Measurements from ENCODE around the gene APBB2.
A peak's percentile ranks its signal among the peaks of the same experiment; 100 is the strongest.
"Not testable (repeated sequence)": the region's sequence is repeated elsewhere in the genome, so short reads cannot be mapped to it uniquely, and the experiment has no call there.

APBB2 gene

DNA sequence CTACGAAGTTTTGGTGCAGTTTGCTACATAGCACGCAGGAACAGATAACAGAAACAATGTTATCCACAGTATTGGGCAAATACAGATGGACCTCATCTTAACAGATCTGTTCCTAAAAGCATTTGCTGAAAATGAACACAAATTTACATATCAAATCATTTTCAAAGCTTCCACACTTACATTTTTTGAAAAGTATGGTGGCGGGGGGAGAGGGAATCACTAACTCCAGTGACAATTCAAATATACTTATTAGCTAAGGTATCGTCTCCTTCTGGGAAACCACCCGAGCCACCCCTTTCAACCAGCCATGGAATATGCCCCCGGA is 289.6 kb downstream of the APBB2 start:
- H3K4me3 ChIP-seq (replicated peaks; ENCODE audit: low read depth, low read length): no peak overlapping the region
- no peak for DNase-seq (ENCODE audit: extremely low read depth, low read depth)
- TF ChIP-seq, protein P1, sequence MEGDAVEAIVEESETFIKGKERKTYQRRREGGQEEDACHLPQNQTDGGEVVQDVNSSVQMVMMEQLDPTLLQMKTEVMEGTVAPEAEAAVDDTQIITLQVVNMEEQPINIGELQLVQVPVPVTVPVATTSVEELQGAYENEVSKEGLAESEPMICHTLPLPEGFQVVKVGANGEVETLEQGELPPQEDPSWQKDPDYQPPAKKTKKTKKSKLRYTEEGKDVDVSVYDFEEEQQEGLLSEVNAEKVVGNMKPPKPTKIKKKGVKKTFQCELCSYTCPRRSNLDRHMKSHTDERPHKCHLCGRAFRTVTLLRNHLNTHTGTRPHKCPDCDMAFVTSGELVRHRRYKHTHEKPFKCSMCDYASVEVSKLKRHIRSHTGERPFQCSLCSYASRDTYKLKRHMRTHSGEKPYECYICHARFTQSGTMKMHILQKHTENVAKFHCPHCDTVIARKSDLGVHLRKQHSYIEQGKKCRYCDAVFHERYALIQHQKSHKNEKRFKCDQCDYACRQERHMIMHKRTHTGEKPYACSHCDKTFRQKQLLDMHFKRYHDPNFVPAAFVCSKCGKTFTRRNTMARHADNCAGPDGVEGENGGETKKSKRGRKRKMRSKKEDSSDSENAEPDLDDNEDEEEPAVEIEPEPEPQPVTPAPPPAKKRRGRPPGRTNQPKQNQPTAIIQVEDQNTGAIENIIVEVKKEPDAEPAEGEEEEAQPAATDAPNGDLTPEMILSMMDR (IDR thresholded peaks at IDR 0.05; ENCODE audit: low read depth, low read length, missing control alignments): no peak

DNA sequence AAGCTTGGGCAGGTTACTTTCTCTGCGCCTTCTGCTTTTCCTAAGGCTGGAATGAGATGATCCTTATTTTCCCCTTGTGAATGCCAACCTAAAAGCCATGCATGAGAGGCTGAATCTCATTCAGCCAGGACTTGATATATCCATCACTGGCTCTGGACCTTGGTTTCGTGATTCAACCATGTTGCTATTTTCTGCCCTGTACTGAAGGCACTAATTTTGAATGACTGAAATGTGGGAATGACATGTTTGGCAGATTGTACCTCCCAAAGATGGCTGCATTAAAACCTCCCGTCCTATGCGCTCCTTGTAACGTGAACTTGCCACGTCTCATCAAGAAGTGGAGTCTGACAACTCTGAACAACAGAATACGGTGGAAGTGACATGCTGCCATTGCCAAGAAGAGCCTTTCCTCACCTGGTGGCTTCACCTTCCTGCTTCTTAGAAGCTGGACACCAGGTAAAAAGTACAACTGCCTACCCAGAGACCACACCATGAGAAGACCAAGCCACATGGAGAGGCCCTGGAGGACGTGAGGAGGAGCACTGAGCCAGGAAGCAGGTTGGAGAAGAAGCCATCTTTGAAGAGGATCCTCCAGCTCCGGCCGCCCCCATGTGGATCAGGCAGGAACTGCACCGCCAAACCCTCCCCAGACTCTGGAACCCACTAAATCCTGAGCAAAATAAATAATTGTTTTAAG is 290.1 kb downstream of the APBB2 start:
- no peak for DNase-seq (ENCODE audit: extremely low read depth, low read depth)
- H3K4me3 ChIP-seq (replicated peaks; ENCODE audit: low read depth, low read length): no peak overlapping the region
- TF ChIP-seq, protein P1 (IDR thresholded peaks at IDR 0.05; ENCODE audit: low read depth, low read length, missing control alignments): peak; percentile 93

DNA sequence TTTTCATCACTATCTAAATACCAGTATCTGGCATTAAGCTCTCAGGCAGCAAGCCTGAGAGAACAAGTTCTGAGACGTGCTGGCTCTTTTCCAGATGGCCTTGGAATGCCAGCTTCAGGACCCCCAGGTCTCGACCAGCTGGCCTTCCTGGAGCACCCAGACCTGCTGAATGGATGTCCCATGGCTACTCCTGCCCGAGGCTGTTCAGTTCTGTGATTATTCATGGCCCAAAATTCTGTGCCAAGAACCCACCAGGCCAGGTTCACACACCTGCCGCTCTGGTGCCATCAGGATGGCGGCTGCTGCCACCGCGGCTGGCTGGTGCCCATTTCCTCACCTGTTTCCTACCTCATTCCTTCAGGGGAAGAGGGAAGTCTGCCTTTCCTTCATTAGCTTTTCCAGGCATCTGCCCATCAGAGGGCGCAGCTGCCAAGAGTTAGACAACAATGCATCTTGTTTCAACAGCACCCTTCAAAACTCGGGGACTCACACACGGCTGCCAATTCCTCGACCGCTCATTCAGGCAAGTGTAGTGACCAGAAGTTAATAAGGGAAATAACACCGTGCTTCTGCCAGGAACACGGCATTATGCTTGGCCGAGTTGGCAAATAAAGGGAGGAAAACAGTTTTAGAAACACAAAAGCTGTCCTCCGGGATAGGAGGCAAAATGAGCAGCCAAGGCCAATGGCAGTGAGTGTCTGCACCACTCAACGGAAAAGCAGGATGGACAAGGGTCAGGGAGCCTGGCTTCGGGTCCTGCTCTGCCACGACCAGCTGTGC is 290.8 kb downstream of the APBB2 start:
- DNase-seq (ENCODE audit: extremely low read depth, low read depth): no peak
- TF ChIP-seq, protein P1 (IDR thresholded peaks at IDR 0.05; ENCODE audit: low read depth, low read length, missing control alignments): no peak
- H3K4me3 ChIP-seq (replicated peaks; ENCODE audit: low read depth, low read length): no peak overlapping the region

DNA sequence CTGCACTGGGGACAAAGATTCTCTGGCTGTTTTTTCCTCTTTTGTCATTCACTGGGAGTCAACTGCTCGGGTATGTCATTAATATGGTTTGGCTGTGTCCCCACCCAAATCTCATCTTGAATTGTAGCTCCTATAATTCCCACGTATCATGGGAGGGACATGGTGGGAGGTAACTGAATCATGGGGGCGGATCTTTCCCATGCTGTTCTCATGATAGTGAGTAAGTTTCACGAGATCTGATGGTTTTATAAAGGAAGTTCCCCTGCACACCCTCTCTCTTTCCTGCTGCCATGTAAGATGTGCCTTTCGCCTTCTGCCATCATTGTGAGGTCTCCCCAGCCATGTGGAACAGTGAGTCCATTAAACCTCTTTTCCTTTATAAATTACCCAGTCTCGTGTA is 294.4 kb downstream of the APBB2 start:
- not testable (repeated sequence) for H3K4me3 ChIP-seq (replicated peaks; ENCODE audit: low read depth, low read length); DNase-seq (ENCODE audit: extremely low read depth, low read depth)

DNA sequence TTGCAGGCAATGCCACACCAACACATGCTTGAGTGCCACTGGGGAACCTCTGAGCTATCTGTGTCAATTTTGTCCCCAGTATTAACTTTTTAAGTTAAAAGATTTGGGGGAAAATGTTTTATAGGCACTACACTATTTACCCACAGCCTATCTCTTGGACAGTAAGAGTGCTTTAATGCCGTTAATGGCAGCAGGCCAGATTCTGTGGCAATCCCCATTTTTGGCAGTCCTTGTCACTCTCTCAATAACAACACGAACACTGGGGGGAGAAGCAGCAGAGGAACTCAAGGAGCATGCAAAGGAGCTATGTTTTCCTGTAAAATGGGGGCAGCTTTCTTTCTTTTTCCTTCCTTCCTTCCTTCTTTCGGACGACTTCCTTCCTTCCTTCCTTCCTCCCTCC is 296.0 kb downstream of the APBB2 start:
- no peak for DNase-seq (ENCODE audit: extremely low read depth, low read depth)
- H3K4me3 ChIP-seq (replicated peaks; ENCODE audit: low read depth, low read length): no peak overlapping the region
- TF ChIP-seq, protein P1 (IDR thresholded peaks at IDR 0.05; ENCODE audit: low read depth, low read length, missing control alignments): no peak

DNA sequence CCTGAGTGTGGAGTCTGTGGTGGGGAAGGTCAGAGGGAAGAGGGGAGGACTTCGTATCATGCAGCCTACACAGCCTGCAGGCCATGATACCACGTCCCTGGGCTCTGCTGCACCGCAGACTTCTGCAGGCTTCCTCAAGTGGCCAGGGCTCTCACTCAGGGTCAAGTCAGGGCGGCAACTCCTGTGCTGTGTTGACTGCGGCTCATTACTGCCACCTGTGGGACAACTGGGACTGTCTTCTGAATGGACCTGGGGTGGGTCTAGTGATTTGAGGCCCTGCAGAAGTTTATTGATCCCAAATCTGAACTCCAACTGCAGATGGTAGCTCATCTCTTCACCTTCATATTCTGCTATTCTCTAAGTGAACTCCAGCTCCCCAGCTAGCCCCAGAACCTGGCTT is 297.5 kb downstream of the APBB2 start:
- DNase-seq (ENCODE audit: extremely low read depth, low read depth): no peak
- TF ChIP-seq, protein P1 (IDR thresholded peaks at IDR 0.05; ENCODE audit: low read depth, low read length, missing control alignments): peak; percentile 45
- no peak overlapping the region for H3K4me3 ChIP-seq (replicated peaks; ENCODE audit: low read depth, low read length)

DNA sequence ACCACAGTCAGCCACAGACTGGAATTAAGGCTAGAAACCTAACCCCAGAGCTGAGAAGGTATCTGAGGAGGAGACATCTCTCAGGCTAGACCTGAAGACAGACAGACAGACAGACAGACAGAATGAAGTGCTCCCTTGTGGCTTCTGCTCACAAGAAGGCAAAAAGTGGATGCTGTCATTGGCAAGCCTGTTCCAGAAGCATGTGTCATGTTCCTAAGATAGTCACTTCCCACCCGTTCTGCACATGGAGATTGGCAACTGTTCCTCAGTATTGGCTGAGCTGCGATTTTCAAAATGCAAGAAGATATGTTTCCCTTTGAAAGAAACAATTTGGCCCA is 298.2 kb downstream of the APBB2 start:
- no peak overlapping the region for H3K4me3 ChIP-seq (replicated peaks; ENCODE audit: low read depth, low read length)
- no peak for DNase-seq (ENCODE audit: extremely low read depth, low read depth)
- TF ChIP-seq, protein P1 (IDR thresholded peaks at IDR 0.05; ENCODE audit: low read depth, low read length, missing control alignments): no peak
